ENCODE results near the gene RASSF5.
A peak's percentile ranks its signal among the peaks of the same experiment; 100 is the strongest.

The RASSF5 gene

GRCh38 chr1:206634365-206635079 is 127.2 kb downstream of the RASSF5 start:
- DNase-seq (ENCODE audit: low read depth), result peak; percentile 64

GRCh38 chr1:206635080-206635977 is 128.0 kb downstream of the RASSF5 start, which contains the start of gene DYRK3:
TSS of gene DYRK3 (plus strand) at chr1:206635536. CDS start at chr1:206635704, 168 bp downstream.
- DNase-seq (ENCODE audit: low read depth), result peak; percentile 89

GRCh38 chr1:206635978-206636345 is 128.6 kb downstream of the RASSF5 start:
- DNase-seq (ENCODE audit: low read depth), result no peak

DNA sequence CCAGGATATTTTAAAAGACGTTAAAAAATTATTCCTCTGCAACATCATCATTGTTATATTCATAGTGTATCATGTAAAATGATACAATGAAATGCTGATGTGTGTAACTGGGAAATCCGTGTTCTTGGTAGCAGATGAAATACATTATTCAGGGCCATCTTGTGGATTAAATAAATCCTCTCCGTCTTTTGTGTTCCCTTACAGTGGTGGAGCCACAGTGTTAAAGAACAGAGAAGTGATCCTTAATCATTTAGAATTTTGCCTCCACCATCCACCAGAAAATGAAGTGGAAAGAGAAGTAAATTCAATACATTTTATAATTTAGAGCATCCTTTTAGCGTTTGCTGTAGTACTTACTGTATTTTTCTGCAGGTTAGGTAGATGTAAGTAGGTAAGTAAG is 129.3 kb downstream of the RASSF5 start:
- DNase-seq (ENCODE audit: low read depth), result no peak

- no peak for DNase-seq (ENCODE audit: low read depth)
Observed at GRCh38 chr1:206637605-206638004, 130.3 kb downstream of the RASSF5 start.

Measured in CMK (cell line).